ENCODE measurements around the gene PECR.

The PECR gene

GRCh38 chr2:216069028-216069427 lies 12.6 kb downstream of the PECR start:
- no peak for DNase-seq

- no peak for DNase-seq
Measured at GRCh38 chr2:216066230-216066629, 15.4 kb downstream of the PECR start.

DNA sequence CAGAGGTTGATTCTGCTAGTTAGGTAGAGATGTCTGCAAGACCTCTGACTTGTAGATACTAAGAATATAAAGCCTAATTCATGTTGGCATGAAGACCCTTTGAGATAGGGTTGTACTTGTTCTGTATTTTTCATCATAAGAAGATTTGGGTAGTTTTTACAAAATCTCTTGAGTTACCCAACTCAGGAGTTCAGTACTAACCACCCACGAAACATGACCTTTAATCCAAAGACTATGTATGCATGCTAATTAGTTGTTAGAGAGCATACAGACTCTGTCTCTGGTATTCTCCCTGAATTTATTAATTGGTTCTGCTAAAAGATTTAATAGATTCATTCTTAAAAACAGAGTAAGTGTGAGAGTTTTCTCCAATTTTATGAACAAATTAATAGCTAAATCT lies 16.9 kb downstream of the PECR start:
- no peak for DNase-seq

DNA sequence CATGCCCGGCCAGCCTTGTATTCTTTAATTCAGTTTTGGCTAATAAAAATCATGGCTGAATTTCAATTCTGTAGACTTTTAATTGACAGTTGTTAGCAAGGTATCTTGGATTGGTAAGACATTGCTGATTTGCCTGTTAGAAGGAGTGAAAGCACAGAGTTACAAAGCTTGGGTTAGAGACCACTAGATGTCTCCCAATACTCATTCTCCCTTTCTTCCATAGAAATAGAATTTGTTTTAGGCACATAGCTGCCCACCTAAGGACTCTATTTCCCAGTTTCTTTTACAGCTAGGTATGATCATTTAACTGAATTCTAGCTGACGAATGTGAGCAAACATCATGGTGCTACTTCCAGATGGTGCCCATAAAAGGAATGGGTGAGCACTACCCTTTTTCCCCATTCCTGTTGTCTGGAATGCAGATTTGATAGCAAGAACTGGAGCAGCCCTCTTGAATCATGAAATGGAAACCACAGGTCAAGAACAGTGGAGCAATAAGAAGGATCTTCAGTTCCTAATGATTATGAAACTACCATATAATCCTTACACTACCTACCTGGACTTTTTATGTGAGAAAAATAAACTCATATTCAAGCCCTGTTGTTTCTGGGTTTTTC lies 17.5 kb downstream of the PECR start:
- DNase-seq = no peak

DNA sequence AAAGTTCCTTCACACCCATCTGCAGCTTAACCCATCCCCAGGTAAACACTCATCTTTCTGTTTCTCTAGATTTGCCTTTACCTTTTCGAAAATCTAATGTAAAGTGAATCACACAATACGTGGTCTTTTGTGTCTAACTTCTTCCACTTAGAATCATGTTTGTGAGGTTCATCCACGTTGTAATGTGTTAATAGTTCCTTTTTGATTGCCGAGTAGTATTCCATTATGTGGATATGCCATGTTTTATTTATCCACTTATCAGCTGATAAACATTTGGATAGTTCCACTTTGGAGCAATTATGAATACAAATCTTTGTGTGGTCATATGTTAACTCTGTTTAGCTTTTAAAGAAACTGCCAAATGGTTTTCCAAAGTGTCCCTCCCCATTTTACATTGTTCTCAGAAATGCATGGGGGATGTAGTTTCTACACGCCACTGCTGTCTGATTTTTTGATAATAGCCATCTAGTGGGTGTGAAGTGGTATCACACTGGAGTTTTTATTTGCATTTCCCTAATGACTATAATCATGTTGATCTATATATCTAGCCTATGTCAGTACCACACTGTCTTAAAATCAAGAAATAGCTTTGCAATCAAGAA lies 22.3 kb downstream of the PECR start:
- DNase-seq = no peak

- DNase-seq = peak; percentile 75
Measured at GRCh38 chr2:216057688-216058193, 23.9 kb downstream of the PECR start.

GRCh38 chr2:216056739-216057138 lies 24.9 kb downstream of the PECR start:
- DNase-seq = no peak

- no peak for DNase-seq
Measured at GRCh38 chr2:216055680-216056079, 25.9 kb downstream of the PECR start.

DNA sequence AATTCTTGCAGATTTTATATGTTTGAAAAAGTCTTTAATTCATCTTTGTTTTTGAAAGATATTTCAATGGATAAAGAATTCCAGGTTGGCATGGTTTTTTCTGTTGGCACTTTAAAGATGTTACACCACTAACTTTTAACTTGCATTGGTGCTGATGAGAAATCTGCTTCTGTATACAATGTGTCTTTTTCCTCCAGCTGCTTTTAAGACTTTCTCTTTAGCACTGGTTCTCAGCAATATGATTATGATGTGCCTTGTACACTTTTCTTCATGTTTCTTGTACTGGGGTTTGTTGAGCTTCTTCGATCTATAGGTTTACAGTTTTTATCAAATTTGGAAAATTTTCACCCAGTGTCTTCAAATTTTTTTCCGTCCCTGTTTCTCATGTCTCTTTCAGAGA lies 29.2 kb downstream of the PECR start:
- DNase-seq = no peak

GRCh38 chr2:216051350-216051749 lies 30.3 kb downstream of the PECR start:
- no peak for DNase-seq

GRCh38 chr2:216049452-216049851 lies 32.2 kb downstream of the PECR start:
- no peak for DNase-seq

DNA sequence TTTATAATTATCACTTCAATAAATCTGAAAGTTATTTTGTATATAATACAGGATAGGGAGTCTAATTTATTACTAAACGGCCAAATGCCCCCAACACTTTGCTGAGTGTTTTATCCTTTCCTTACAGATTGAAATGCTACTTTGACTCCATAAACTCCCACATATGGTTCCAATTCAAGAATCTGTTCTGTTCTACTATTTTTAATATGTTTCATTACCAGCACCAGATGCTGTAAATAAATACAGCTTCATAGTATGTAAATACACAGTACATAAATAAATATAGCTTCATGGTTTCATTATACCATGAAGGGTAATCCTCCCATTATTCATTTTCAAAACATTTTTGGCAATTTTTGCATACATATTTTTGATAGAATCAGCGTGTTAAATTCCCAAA lies 34.2 kb downstream of the PECR start:
- no peak for DNase-seq

GRCh38 chr2:216044883-216045486 lies 36.6 kb downstream of the PECR start:
- no peak for DNase-seq

GRCh38 chr2:216043949-216044348 lies 37.7 kb downstream of the PECR start:
- DNase-seq = no peak

- DNase-seq = no peak
Measured at GRCh38 chr2:216041438-216041837, 40.2 kb downstream of the PECR start.

- no peak for DNase-seq
Measured at GRCh38 chr2:216039918-216040317, 41.7 kb downstream of the PECR start.

- peak; percentile 80 for DNase-seq
Measured at GRCh38 chr2:216034065-216034464, 47.5 kb downstream of the PECR start.

- no peak for DNase-seq
Measured at GRCh38 chr2:216033403-216033802, 48.2 kb downstream of the PECR start.

- DNase-seq = no peak
Measured at GRCh38 chr2:216031960-216032689, 49.5 kb downstream of the PECR start.

DNA sequence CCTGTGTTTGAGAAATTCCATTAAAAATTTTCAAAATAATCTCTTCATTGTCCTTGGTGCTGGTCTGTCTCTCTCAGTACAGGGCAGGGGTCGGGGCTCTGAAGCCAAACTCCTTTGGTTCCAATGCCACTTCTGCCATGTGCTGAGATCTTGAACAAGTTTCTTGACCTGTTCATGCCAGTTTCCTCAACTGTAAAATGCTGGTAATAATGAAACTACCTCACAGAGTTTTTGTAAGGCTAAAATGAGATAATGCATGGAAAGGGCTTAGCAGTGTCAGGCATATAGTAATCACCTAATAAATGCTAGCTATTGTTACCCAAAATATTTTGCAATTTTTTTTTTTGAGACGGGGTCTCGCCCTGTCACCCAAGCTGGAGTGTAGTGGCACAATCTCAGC lies 51.4 kb downstream of the PECR start:
- no peak for DNase-seq

- DNase-seq = no peak
Measured at GRCh38 chr2:216029416-216030129, 52.0 kb downstream of the PECR start.

DNA sequence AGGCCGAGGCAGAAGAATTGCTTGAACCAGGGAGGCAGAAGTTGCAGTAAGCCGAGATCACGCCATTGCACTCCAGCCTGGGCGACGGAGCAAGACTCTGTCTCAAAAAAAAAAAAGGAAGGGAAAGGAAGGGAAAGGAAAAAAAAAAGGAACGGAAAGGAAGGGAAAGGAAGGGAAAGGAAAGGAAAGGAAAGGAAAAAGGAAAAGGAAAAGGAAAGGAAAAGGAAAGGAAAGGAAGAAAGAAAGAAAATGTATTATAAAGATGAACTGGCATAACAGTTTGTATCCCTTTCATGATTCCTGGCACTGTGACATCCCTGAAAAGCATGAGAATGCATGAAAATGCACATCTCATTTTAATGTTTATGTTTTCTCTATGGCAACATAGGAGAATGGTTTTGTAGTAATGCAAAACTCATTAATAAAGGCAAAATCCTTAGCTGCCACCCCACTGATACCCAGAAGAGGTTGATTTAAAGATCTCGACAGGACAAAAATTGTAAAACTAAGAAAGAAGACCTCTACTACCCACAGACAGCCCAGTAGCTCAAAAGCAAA lies 56.8 kb downstream of the PECR start:
- no peak for DNase-seq
